Esophagus muscularis mucosa (tissue), 4 donors: ENCODE data around the gene ELL2. TPM values are rescaled to one million over a fixed set of nuclear protein-coding genes. Genes with fewer than 3 reads are reported as not detected.

Source experiments
- DNase-seq: peaks from one replicate; pipeline ENCODE4 v3.0.0-alpha.2; 2017; ENCODE audit errors: extremely low spot score
- H3K27ac ChIP-seq, 4 donors: fragments of 200-600 bp; sonication (generic); replicated peaks in 1 of 4; 1 replicate in 3 of 4; 2 replicates in 1 of 4; pipeline ENCODE4 v1.5.1; 2016 to 2019; ENCODE audit warnings: mild to moderate bottlenecking in 1 of 4
- H3K27me3 ChIP-seq, 4 donors: fragments of 200-600 bp; sonication (generic); one replicate each; pipeline versions ENCODE4 v1.5.1 to v1.6.0; 2016 to 2019
- H3K36me3 ChIP-seq, 4 donors: fragments of 200-600 bp; sonication (generic); one replicate each; pipeline ENCODE4 v1.5.1; 2016 to 2019
- H3K4me1 ChIP-seq, 4 donors: fragments of 200-600 bp; sonication (generic); one replicate each; pipeline ENCODE4 v1.5.1; 2016 to 2019
- H3K4me3 ChIP-seq, 4 donors: fragments of 200-600 bp; sonication (generic); 1 replicate in 2 of 4; 2 replicates in 2 of 4; pipeline ENCODE4 v1.5.1; 2016 to 2019; ENCODE audit warnings: mild to moderate bottlenecking in 4 of 4, moderate library complexity in 1 of 4
- H3K9me3 ChIP-seq, 4 donors: fragments of 200-600 bp; sonication (generic); 1 replicate in 3 of 4; 2 replicates in 1 of 4; pipeline ENCODE4 v1.5.1; 2016 to 2019
- EP300 ChIP-seq: sonication (generic); formaldehyde crosslinking; IDR thresholded peaks from one replicate; pipeline ENCODE4 v1.6.1; 2017; ENCODE audit warnings: antibody characterized with exemption
- POLR2A ChIP-seq: fragments of 450-650 bp; IDR thresholded peaks from one replicate; pipeline ENCODE4 v1.6.1; 2017; ENCODE audit warnings: antibody characterized with exemption, moderate library complexity, mild to moderate bottlenecking, low read depth
- POLR2AphosphoS5 ChIP-seq, 2 donors: sonication (generic); formaldehyde crosslinking; IDR thresholded peaks; one replicate each; pipeline ENCODE4 v1.6.1; 2017; ENCODE audit warnings: antibody characterized with exemption in 2 of 2
- WGBS: methylation state at CpG from one replicate; pipeline ENCODE4 v1.1.5; 2018; 5-methylcytosine and 5-hydroxymethylcytosine counted together
- intact Hi-C: fragments of 100-400 bp; cut with DNase I; formaldehyde crosslinking; loops from one replicate; pipeline ENCODE4 v1.15.1; 2023
- total RNA-seq, 4 donors: library from RNA; depleted of rRNA; stranded (reverse); fragments of >200 nt; gene quantifications; one replicate each; pipeline versions ENCODE4 v1.1.0 to v1.2.1, GENCODE V29; 2016
- TF ChIP-seq, protein P1 (sequence below), 3 experiments: fragments of 200-600 bp in 2 of 3; fragments of 450-650 bp in 1 of 3; sonication (generic) in 2 of 3; IDR thresholded peaks; one replicate each; pipeline ENCODE4 v1.5.1; 2017 to 2019; ENCODE audit warnings: antibody characterized with exemption in 3 of 3, mild to moderate bottlenecking in 2 of 3, moderate library complexity in 1 of 3

Gene ELL2
- total RNA-seq, 4 donors from 2014 or later: 38.8 to 51.5 (median 42.7) TPM

GRCh38 chr5:95868136-95868535 lies 93.5 kb downstream of the ELL2 start:
- H3K4me1 ChIP-seq: peaks cover 8 to 19% (median 12%) of the 10 kb centered on the region in 4 donors
- H3K27ac ChIP-seq: no peak overlapping the region
- intact Hi-C loops: no loop called here
- no peaks in the 10 kb centered on the region for H3K36me3 ChIP-seq
- WGBS: 95% methylated on average over 4 of the region's 4 CpGs
- no peaks in the 10 kb centered on the region for H3K27me3 ChIP-seq
- TF ChIP-seq POLR2AphosphoS5 (IDR thresholded peaks at IDR 0.05) (no peak), EP300 (no peak), POLR2A (no peak)
- TF ChIP-seq, protein P1, sequence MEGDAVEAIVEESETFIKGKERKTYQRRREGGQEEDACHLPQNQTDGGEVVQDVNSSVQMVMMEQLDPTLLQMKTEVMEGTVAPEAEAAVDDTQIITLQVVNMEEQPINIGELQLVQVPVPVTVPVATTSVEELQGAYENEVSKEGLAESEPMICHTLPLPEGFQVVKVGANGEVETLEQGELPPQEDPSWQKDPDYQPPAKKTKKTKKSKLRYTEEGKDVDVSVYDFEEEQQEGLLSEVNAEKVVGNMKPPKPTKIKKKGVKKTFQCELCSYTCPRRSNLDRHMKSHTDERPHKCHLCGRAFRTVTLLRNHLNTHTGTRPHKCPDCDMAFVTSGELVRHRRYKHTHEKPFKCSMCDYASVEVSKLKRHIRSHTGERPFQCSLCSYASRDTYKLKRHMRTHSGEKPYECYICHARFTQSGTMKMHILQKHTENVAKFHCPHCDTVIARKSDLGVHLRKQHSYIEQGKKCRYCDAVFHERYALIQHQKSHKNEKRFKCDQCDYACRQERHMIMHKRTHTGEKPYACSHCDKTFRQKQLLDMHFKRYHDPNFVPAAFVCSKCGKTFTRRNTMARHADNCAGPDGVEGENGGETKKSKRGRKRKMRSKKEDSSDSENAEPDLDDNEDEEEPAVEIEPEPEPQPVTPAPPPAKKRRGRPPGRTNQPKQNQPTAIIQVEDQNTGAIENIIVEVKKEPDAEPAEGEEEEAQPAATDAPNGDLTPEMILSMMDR (IDR thresholded peaks at IDR 0.05): no peak
- H3K9me3 ChIP-seq: no peaks in the 10 kb centered on the region
- DNase-seq: no peak
- no peak overlapping the region for H3K4me3 ChIP-seq

DNA sequence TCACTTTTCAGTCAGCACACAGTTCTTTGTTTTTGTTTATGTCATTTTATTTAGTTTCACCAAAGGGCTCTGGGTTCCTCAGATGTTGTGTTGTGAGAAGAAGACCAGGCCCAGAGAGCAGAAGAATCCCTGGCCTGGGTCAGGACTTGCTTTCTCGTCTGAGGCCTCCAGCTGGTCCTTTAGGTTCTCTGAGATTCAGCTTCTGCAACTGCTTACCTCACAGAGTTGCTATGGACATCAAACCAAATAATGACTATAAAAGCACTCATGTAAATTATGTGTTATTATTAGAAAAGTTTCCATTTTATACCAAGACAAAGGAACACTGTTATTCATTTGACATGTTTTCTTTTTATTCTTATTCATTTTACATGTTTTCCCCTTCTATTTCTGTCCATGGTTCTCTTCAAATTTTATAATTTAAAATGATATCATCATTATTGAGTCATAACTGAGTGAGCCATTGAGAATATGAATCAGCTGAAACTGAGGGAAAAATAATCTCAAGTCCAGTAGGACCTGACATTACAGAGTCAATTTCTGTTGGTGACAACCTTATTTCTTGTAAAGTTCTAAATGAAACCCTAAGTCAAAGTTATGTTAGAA lies 95.1 kb downstream of the ELL2 start:
- no peaks in the 10 kb centered on the region for H3K36me3 ChIP-seq
- intact Hi-C loops: no loop called here
- H3K4me3 ChIP-seq: no peak overlapping the region
- H3K9me3 ChIP-seq: no peaks in the 10 kb centered on the region
- peaks cover 16 to 34% (median 24%) of the 10 kb centered on the region in 4 donors for H3K4me1 ChIP-seq
- DNase-seq: no peak
- TF ChIP-seq EP300 (no peak), POLR2AphosphoS5 (IDR thresholded peaks at IDR 0.05) (no peak), POLR2A (no peak)
- TF ChIP-seq, protein P1 (IDR thresholded peaks at IDR 0.05): no peak
- no peak overlapping the region for H3K27ac ChIP-seq
- no peaks in the 10 kb centered on the region for H3K27me3 ChIP-seq
- 43% methylated on average over 1 of the region's 1 CpG for WGBS

- TF ChIP-seq POLR2A (no peak), EP300 (no peak), POLR2AphosphoS5 (IDR thresholded peaks at IDR 0.05) (no peak)
- TF ChIP-seq, protein P1 (IDR thresholded peaks at IDR 0.05): no peak
- DNase-seq: no peak
- 86% methylated on average over 6 of the region's 6 CpGs for WGBS
- H3K9me3 ChIP-seq: no peaks in the 10 kb centered on the region
- no peaks in the 10 kb centered on the region for H3K36me3 ChIP-seq
- intact Hi-C loops: no loop called here
- H3K4me3 ChIP-seq: no peak overlapping the region
- H3K4me1 ChIP-seq: peaks cover 11 to 42% (median 25%) of the 10 kb centered on the region in 4 donors
- H3K27ac ChIP-seq: no peak overlapping the region
- no peaks in the 10 kb centered on the region for H3K27me3 ChIP-seq
These were observed 96.6 kb downstream of the ELL2 start for GRCh38 chr5:95864944-95865504.

DNA sequence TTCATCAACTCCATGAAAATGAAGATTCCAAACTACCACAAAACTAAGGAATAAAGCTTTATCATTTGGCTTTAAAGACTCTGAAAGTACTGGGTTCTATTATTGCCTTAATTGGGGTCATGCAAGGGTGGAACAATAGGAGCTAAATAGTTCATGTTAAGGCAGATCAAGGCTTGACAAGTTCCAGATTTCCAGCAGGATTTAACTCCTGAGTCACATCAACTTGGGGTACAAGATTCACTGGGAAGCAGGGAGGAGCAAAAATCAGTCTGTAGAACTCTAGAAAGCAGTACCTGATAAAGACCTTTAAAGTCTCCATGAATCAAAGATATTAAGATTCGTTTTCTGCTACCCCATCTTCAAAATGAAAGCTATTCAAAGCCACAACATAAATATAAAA lies 97.2 kb downstream of the ELL2 start:
- intact Hi-C loops: no loop called here
- WGBS: 84% methylated on average over 1 of the region's 1 CpG

More for the DNA sequence above, 97.2 kb downstream of the ELL2 start:
- H3K27me3 ChIP-seq: no peaks in the 10 kb centered on the region
- H3K9me3 ChIP-seq: no peaks in the 10 kb centered on the region
- TF ChIP-seq EP300: no peak
- no peak for TF ChIP-seq POLR2AphosphoS5 (IDR thresholded peaks at IDR 0.05)
- TF ChIP-seq, protein P1 (IDR thresholded peaks at IDR 0.05): no peak
- no peak for TF ChIP-seq POLR2A
- no peaks in the 10 kb centered on the region for H3K36me3 ChIP-seq
- no peak overlapping the region for H3K27ac ChIP-seq
- DNase-seq: no peak
- no peak overlapping the region for H3K4me3 ChIP-seq
- peaks cover 17 to 42% (median 29%) of the 10 kb centered on the region in 4 donors for H3K4me1 ChIP-seq
